HG03520 (cell line): Measurements from ENCODE around the gene GAGE12F.
"Not testable (repeated sequence)": the region's sequence is repeated elsewhere in the genome, so short reads cannot be mapped to it uniquely, and the experiment has no call there.

Source experiments
- ATAC-seq: cut with Tn5 transposase; IDR thresholded peaks from one replicate; pipeline ENCODE4 v1.9.1; 2021; ENCODE audit warnings: mild to moderate bottlenecking, moderate library complexity; ENCODE audit not compliant: unreplicated experiment

The GAGE12F gene

GRCh38 chrX:49560542-49560941, at the start of gene GAGE12F:
GAGE12F (plus strand) TSS chrX:49560842; CDS start chrX:49561997, 1,155 bp downstream.
- not testable (repeated sequence) for ATAC-seq

GRCh38 chrX:49531877-49532276, 28.8 kb upstream of the GAGE12F start, which contains the start of gene GAGE12C:
GAGE12C (plus strand) TSS chrX:49532177; CDS start chrX:49533332, 1,155 bp downstream.
- not testable (repeated sequence) for ATAC-seq

GRCh38 chrX:49541433-49541832, 19.2 kb upstream of the GAGE12F start, which contains the start of gene GAGE12D:
GAGE12D (plus strand) TSS chrX:49541733; CDS start chrX:49542888, 1,155 bp downstream.
- ATAC-seq: not testable (repeated sequence)

- ATAC-seq: not testable (repeated sequence)
These were observed 9.7 kb upstream of the GAGE12F start, which contains the start of gene GAGE12E for GRCh38 chrX:49550989-49551388. GAGE12E (plus strand) TSS chrX:49551289; CDS start chrX:49552444, 1,155 bp downstream.

- ATAC-seq: not testable (repeated sequence)
These were observed 8.1 kb downstream of the GAGE12F start for GRCh38 chrX:49568728-49569127.

- ATAC-seq: not testable (repeated sequence)
These were observed 8.5 kb downstream of the GAGE12F start for GRCh38 chrX:49569152-49569551.

GRCh38 chrX:49570100-49570499, 9.5 kb downstream of the GAGE12F start, which contains the start of gene GAGE12G:
GAGE12G (plus strand) TSS chrX:49570400; CDS start chrX:49571555, 1,155 bp downstream.
- ATAC-seq: not testable (repeated sequence)

GRCh38 chrX:49579649-49580048, 19.0 kb downstream of the GAGE12F start, which contains the start of gene GAGE12H:
GAGE12H (plus strand) TSS chrX:49579949; CDS start chrX:49581104, 1,155 bp downstream.
- not testable (repeated sequence) for ATAC-seq

GRCh38 chrX:49589196-49589595, 28.6 kb downstream of the GAGE12F start, which contains the start of gene GAGE2A:
GAGE2A (plus strand) TSS chrX:49589496; CDS start chrX:49590651, 1,155 bp downstream.
- not testable (repeated sequence) for ATAC-seq

- not testable (repeated sequence) for ATAC-seq
These were observed 29.3 kb downstream of the GAGE12F start for GRCh38 chrX:49589769-49590478.

- not testable (repeated sequence) for ATAC-seq
These were observed 29.8 kb downstream of the GAGE12F start for GRCh38 chrX:49590488-49590887.

- ATAC-seq: not testable (repeated sequence)
These were observed 38.1 kb downstream of the GAGE12F start, which contains the start of gene GAGE1 for GRCh38 chrX:49598720-49599119. GAGE1 (plus strand) TSS chrX:49599020; CDS start chrX:49600175, 1,155 bp downstream.

- ATAC-seq: no peak
These were observed 50.2 kb downstream of the GAGE12F start for GRCh38 chrX:49610718-49611310.
